ENCODE results near the gene DENND4A.

Gene DENND4A
- total RNA-seq: 177 to 223 reads per million in 2 donors

DNA sequence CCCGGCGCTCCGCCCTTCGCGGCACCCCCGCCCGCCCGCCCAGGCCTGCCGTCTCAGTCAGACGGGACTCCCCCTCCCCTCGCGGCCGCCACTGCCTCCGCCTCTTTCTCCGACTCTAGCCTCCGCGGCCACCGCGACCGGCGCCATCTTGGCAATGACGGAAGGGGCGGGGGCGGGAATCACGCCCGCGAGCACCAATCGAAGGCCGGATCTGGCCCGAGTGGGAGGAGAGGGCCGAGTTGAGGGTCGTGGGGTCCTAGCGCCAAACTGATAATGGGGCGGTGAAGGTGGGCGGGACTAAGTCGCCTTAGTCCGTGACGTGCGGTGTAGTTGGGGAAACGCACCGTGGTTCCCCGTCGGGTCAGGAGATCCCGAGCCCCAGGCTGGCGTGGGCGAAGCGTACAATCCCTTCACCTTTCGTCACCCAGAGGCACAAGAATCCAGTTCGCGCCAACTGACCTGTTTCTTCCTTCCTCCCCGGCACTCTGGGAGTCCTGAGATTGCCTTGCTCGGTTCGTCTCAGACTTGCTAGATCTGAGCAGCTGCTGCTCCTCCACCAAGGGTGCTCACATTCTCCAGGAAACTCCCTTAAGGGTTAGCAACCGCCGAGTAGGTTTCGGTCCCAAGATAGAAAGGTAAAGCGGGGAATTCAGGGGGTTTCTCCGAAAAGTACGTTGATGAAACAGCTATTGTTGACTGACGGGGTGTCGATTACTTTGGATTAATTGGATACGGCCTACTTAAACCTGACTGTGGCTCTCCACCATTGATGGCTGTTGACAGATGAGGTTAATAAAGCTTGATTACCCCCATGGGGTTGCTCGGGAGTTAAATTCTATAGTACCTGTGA is at the start of gene DENND4A:
Gene DENND4A, minus strand, starts transcription at position 156 of the 850 bp plus-strand sequence. CDS start 35,843 bp downstream, outside the sequence.
- DNase-seq: peak; percentile 99

DNA sequence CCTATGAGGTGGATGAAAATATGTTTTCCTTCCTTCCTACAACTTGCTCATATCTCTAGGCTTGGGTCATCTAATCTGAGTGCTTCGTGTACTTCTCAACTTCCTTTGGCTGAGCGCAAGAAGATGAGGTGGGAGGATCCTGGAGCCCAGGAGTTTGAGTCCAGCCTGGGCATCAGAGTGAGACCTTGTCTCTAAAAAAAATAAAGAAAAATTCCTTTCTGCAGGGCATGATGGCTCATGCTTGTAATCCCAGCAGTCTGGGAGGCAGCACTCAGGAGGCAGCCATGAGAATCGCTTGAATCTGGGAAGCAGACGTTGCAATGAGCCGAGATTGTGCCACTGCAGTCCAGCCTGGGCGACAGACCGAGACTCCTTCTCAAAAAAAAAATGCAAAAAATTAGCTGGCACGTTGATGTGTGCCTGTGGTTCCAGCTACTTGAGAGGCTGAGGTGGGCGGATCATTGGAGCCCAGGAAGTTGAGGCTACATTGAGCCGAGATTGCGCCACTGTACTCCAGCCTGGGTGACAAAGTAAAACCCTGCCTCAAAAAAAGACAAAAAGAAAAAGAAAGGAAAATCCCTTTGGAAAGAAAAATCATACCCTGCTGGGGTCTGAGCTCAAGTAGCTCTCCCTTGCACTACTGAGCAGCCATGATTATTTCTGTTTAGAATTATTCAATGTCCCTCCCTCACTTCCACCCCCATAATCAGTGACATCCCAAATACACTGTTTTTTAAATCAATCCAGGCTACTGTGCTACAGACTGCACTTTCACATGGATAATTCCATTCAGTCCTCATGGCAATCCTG is 49.2 kb upstream of the DENND4A start:
- no peak for DNase-seq

DNA sequence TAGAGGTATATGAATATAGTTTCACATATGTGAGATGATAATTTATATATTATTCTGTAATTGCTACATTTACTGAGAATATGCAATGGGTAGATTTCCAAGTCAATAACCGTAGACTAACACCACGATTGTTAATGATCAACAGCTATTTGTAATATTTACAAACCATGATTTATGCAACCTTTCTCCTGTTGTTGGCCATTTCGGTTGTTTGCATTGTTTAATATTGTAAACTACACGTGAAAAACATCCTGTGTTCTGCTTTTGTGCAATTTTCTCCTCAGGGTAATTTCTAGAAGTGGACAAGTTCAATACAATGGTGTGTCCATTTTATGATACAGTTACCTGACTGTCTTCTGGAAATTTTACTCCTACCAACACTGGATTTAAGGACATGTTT is 47.9 kb upstream of the DENND4A start:
- no peak for DNase-seq

DNA sequence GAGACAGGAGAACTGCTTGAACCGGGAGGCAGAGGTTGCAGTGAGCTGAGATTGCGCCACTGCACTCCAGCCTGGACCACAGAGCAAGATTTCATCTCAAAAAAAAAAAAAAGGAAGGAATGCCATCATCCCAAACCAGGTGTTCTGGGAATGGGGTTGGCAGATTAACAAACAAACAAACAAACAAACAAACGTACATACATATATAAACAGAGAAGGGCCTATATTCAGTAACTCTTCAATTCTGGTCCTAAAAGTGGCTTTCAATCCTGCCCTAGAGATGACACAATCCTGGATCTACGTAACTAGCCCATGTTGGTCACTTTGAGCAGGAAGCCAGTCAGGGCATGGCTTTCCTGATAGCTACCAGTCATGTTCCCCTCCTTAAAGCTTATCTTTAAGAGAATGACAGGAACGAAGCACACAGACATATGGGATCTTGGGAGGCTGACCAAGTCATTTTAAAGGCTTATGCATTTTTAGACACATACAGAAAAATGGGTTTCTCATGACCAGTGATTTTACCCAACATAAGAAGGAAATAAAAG is 47.3 kb upstream of the DENND4A start:
- no peak for DNase-seq

DNA sequence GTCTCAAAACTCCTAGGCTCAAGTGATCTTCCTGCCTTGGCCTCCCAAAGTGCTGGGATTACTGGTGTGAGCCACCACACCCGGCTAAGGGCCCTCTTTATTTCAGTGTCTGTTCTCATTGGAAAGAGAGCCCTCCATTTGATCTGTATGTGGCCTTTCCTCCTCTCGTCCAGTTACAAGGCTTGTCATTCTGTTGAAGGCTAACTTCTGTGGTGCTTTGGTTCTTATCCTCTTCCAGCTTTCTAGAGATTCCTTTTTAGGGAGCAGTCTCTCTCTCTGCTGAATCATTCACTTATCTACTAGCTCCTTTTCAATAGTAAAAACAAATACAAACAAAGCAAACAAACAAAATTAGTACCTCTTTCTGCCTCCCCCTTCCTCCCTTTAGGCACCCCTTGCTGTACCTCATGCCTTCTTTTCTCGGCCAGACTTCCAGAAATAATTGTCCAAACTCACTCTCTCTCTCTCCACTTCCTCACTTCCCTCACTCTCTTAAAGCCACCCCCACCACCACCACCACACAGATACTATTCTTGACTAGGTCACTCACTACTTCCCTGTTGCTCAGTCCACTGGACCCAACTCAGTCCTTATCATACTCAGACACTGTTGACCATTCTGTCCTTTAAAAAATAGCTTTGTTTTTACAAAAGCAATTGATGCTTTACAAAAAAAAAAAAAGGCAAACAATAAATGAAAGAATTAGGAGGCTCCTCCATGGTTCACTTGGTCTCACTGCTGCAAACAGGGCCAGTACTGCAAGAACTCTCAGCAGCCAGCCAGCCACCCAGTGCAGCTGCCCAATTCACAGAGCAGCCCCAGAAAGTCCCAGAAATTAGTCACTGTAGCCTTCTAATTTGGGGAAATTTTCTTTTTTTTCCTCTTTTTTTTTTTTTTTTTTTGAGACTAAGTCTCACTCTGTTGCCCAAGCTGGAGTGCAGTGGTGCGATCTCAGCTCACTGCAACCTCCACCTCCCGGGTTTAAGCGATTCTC is 45.5 kb upstream of the DENND4A start:
- no peak for DNase-seq

DNA sequence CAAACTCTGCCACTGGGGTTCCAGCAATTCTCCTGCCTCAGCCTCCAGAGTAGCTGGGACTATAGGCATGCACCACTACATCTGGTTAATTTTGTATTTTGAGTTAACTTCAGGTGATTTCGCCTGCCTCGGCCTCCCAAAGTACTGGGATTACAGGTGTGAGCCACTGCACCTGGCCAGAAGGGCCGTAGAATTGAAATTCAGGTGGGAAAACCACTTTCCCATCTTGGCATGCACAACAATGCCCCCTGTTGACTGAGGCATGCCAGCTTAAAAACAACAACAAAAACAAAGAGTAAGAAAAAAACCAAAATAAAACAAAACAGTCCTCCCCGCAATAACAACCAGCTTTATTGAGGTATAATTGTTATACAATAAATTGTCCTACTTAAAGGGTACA is 44.6 kb upstream of the DENND4A start:
- no peak for DNase-seq

DNA sequence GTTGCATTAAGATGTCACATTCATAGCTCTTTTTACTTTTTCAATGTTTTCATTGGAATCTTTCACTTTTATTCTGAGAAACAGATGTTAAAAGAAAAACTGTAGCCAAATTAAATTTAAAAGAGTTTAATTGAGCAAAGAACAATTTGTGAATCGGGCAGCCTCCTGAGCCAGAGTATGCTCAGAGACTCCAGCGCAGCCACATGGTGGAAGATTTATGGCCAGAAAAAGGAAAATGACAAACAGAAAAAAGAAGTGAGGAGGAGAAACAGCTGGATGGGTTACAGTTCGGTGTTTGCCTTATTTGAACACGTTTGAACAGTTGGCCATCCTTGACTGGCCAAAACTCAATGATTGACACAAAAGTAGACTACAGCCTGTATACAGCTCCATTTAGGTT is 43.4 kb upstream of the DENND4A start:
- no peak for DNase-seq

DNA sequence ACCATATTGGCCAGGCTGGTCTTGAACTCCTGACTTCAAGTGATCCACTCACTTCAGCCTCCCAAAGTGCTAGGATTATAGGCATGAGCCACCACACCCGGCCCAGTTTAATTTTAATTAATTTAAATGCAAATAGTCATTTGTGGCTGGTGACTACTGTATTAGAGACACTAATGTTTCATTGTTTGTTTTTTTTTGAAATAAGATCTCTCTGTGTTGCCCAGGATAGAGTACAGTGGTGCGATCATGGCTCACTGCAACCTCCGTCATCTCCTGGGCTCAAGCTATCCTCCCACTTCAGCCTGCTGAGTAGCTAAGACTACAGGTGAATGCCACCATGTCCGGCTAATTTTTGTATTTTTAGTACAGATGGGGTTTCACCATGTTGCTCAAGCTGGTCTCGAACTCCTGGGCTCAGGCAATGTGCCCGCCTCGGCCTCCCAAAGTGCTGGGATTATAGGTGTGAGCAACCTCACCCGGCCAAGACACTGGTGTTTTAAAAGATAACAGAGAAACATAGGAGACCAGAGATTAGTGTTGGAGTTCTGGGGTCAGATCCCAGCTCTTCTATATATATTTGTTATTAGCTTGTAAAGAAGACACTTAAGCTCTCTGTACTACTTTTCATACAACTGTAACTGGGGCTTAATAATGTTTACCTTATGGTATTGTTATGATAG is 42.6 kb upstream of the DENND4A start:
- no peak for DNase-seq

DNA sequence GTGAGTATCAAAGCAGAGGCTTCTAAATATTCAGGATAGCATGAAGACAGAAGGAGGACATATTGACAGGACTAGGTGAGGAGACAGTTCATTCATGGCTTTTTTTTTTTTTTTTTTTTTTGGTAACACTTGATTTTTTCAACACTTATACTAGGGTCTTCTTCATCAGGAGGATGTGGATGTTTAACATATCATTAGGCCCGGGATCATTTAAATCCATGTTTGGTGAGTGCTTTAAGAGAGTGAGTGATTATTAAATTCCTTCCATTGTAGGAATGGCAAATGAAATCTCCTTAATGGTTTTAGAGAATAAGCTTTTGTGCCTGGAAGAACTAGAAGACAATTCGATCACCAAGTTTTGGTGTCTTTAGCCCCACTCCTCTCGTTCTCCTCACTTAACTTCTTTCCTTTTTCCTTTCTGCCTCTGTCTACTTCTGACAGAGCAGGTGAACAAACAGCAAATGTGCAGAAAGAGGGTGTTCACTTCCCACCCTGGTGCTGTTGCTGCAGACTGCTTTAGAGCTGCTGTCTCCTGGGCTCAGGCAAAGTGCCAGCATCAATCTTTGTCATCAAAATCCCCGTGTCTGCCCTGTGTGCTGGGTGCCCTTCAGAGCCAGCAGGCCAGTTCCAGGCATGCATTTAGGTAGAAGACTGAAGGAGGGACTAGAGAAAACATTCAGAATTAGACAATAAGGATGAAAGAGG is 41.6 kb upstream of the DENND4A start:
- no peak for DNase-seq

DNA sequence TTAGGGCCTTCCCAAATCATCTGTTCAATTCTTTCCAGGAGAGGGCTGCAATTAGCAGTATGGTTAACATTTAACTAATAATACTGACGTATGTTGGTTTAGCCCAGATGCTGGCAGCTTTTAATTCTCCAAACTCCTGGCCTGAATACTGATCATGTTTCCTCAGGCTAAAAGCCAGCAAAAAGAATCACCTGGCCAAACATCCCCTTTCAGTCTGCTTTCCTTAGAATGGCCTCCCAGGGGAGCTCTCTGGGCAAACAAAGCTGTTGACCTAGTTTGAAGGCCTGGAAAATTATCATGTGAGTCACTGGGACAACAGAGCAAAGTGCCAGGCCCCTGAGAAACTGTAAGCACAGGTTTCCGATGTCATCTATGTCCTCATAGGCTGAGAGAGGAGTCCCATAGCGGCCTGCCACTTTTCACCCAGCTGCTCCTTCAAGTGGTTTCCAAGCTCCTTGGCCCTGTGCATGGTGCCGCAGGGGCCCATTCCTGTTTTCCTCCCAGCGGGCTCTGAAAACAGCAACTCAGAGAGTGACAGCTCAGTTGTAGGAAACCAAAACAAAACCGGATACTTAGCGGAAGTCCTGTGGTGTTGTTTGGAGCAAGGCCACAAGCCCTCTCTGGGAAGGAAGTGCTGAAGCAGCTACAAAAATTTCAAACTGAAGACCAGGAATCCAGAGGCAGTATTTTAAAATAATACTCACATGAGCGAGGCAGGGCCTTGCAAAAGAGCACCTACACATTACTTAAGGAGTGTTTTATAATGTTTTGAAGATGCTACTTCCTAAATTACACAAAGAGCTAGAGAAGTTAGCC is 40.7 kb upstream of the DENND4A start:
- DNase-seq: no peak

DNA sequence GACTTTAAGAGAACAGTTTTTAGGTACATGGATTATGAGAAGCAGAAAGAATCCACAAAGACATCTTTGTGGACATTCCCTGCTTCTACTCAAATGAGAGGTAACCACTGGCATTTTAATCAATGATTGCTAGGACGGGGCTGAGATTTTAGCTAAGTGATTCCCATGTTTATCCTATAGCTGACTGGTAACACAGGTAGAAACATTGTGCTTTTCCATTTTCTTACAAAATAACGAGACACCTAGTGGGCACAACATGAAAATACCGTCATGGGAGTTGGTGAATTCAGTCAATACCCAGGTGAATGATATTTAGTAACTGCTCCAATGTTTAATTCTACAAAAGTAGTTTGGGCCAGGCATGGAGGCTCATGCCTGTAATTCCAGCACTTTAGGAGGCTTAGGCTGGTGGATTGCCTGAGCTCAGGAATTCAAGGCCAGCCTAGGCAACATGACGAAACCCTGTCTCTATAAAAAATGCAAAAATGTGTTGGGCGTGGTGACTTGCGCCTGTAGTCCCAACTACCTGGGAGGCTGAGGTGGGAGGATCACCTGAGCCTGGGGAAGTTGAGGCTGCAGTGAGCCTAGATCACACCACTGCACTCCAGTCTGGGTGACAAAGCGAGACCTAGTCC is 37.2 kb upstream of the DENND4A start:
- DNase-seq: no peak

DNA sequence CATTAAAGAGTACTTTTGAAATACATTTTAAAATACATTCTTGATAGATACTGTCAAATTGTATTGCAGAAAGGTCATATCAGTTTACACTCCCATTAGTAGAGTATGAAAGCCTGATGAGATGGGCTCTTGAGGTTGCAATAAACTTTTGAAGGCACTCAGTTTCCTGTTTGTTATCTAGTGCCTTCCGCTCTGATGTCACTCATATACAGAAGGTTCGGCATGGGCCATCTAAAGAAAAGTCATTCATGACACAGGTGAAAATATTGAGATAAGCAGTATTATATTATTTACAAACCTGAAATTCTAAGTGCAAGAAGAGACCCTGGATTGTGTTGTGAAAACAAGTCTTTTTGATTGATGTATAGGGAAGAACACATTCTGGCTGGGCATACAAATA is 36.5 kb upstream of the DENND4A start:
- DNase-seq: no peak

DNA sequence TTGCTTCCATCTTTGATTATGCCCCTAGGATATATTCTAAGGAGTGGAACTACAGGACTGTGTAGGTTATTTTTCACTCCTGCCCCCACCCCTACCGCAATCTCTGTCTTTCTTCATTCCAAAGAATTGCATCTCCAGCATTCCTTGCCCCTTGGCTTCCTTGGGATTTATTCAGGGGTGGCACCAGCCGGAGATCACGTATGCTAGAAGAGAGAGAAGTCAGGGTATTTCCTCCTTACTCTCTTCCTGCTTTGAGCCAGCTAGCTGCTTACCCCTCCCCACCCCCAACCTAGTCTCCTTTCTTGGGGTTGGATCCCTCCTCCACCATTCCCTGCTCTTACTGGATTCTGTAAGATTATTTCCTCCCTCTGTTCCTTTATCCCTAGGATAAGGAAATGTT is 35.0 kb upstream of the DENND4A start:
- DNase-seq: no peak

DNA sequence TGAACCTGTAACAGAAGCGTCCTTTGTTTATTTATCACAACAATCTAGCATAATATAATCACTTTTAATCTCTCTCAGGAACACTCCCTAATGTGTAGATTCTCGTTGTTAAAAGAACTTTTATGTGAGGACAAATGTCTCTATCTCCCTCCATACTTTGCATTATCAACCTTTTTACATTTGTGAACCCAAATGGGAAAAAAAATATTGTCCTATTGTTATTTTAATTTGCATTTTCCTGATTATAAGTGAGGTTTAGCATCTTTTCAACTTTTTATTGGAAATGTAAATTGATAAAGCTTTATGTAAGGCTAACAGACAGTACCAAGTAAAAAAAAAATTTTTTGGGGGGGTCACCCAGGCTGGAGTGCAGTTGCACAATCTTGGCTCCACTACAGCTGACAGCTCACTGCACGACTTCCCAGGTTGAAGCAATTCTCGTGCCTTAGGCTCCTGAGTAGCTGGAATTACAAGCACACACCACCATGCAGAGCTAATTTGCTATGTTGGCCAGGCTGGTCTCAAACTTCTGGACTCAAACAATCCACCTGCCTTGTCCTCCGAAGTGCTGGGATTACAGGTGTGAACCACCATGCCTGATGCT is 33.0 kb upstream of the DENND4A start:
- DNase-seq: no peak

DNA sequence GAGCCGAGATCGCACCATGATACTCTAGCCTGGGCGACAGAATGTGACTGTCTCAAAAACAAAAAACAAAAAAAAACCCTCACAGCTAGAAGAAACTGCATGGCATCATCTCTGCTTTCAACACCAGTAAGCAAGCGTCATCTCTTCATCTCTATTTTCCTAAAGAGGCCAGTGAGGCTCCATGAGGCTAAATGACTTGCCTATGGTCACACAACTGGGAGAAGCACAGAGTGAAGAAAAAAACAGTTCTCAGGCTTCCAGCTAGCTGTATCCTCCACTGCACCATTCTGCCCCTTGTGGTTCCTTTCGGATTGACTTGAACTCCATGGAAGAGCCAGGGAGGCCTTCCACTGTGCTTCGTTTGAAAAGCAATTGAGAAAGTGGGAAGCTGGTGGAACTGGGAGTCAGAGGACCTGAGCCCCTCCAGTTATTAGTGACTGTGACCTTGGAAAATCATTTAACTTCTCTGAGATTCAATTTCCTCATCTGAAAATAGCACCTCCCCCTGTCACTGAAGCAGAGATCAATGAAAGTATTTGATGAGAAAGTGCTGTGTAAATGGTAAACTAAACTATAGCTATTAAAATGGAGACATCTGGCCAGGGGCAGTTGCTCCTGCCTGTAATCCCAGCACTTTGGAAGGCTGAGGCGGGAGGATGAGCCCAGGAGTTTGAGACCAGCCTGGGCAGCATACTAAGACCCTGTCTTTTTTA is 32.1 kb upstream of the DENND4A start:
- DNase-seq: no peak

DNA sequence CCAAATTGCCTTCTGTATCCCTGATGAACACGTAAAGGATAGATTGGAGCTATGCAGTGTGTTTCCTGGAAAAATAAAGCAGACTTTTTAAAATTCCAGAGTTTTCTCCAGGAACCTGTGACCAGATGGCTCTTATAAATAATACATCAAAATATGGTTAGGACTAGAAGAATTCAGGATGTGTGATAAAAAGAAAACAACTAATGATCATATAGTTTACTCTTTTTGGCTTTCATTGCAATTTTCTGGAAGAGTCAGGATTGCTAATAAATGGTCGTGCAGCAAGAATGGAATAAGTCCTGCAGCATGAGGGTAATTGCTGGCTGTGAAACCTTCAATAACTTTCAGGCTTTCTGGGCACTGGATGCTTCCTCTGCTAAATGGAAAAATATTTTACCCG is 30.2 kb upstream of the DENND4A start:
- no peak for DNase-seq

DNA sequence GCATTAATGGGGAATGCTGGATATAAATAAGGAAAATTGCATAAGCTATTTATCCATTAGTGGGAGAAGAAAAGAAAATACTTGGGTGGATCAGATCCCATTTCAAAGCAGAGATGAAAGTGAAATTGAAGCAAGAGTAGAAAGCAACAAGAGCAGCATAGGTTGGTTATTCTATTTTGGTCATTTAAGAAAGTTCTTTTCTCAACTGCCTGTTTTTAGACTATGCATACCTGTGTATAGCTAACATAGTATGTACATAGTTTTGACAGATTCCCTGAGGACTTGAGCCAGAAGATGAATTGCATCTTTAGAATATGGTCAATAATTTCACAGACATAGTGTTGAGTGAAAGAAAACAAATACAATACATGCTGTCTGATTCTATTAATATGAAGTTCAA is 29.0 kb upstream of the DENND4A start:
- no peak for DNase-seq

DNA sequence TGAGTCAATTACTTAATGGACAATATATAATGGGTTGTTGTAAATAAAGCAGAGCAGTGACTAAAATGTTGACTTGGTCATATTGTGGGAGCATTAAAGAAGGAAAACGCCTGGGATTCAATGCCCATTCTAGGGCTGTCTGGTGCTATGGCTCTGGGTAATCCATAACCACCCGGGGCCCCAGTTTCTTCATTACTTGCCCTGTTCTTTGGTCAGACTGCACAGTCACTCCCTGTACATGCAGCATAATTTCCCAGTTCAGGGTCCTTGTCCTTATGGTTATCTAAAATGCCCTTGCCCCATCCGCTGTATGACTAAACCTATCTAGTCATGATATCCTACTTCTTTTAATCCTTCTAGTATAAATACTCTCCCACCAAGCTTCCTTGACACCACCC is 27.5 kb upstream of the DENND4A start:
- DNase-seq: no peak

Measured in activated gamma-delta T cell (primary cell).